ENCODE data around the gene SLC26A11. TPM values are rescaled to one million over a fixed set of nuclear protein-coding genes. Genes with fewer than 3 reads are reported as not detected.
A peak's percentile ranks its signal among the peaks of the same experiment; 100 is the strongest.
"Not testable (repeated sequence)": the region's sequence is repeated elsewhere in the genome, so short reads cannot be mapped to it uniquely, and the experiment has no call there.

The SLC26A11 gene
- total and polyA plus RNA-seq, 8 donors: 2.3 to 93.3 (median 7.9) TPM

DNA sequence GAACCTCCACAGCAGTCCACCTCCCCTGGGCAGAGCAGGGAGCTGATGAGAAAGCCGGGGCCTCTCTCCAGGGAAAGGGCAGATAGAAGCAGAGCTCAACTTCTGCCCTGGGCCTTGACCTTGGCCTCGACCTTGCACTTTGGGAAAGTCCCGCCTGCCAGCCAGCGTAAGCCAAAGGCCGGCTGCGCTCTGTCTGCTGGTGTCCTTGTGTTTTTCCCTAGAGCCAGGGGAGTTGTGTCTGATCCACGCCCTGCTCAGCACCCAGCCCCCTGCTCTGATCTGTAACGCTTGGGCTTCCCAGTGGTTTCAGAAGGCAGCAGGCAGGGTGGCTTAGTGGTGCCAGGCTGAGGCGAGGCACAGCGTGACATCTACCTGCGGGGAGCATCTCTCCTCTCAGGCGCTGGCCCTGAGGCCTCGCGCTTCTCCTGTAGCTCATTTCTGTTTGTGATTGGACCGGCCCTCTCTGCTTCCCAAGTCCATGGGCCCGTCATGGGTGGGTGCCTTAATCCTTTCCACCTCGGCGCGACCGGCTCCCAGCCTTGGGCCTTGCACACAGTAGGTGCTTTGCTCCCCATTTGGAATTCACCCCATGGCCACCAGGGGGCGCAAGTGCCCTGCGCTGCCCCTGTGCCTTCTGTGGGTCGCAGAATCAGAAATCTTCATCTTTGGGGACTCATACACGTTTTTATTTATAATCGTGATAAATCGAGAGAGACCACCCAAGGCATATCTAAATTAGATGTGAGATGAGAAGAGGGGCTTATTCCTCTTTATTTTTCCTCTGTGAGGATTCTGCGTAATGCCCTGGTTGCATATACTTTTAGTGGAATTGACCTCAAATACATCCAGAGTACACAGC is 24.3 kb upstream of the SLC26A11 start:
- Histone ChIP-seq H3K4me1 (no peaks in the 10 kb centered on the region), H3K9me3 (no peaks in the 10 kb centered on the region), H3K36me3 (no peaks in the 10 kb centered on the region), H3K27me3 (peaks cover 0 to 54% (median 0%) of the 10 kb centered on the region in 3 donors), H3K27ac (no peak overlapping the region), H3K4me3 (no peak overlapping the region)
- DNase-seq: peak in 1 of 2 donors; percentile 36
- no peak for TF ChIP-seq EP300 (IDR thresholded peaks at IDR 0.05)
- TF ChIP-seq CTCF (IDR thresholded peaks at IDR 0.05): peak in 5 of 7 experiments; percentile 57 to 86 (median 61)
- WGBS, 5 donors: 55 to 63% (median 60%) methylated on average over 22 to 27 of the region's 27 CpGs
- intact Hi-C loops (cut with DNase I; ENCODE audit: low total_unique reads): no loop called here

DNA sequence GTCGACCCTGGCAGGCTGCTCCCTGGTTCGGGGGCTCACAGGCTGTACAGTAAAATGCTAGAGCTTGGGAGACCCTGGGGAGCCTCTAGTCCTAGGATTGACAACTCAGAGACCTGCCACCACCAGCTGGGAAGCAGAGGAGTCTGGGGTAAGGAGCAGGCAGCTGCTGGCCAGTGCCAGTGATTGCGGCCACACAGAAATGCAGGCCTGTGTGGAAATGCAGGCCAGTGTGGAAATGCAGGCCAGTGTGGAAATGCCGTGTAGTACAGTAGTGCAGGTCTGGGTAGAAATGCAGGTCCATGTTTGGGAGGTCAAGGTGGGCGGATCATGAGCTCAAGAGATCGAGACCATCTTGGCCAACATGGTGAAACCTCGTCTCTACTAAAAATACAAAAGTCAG is 23.6 kb upstream of the SLC26A11 start:
- Histone ChIP-seq H3K36me3 (no peaks in the 10 kb centered on the region), H3K27me3 (peaks cover 0 to 50% (median 0%) of the 10 kb centered on the region in 3 donors), H3K4me1 (no peaks in the 10 kb centered on the region), H3K4me3 (no peak overlapping the region), H3K27ac (no peak overlapping the region), H3K9me3 (no peaks in the 10 kb centered on the region)
- no peak for TF ChIP-seq POLR2A (IDR thresholded peaks at IDR 0.05)
- 86 to 93% (median 90%) methylated on average over 5 to 7 of the region's 7 CpGs for WGBS, 5 donors
- DNase-seq: no peak
- intact Hi-C loops (cut with DNase I; ENCODE audit: low total_unique reads): no loop called here

GRCh38 chr17:80198144-80198661 is 22.0 kb upstream of the SLC26A11 start:
- Histone ChIP-seq H3K4me1 (no peaks in the 10 kb centered on the region), H3K27me3 (peaks cover 0 to 34% (median 0%) of the 10 kb centered on the region in 3 donors), H3K27ac (no peak overlapping the region), H3K9me3 (no peaks in the 10 kb centered on the region), H3K36me3 (no peaks in the 10 kb centered on the region), H3K4me3 (no peak overlapping the region)
- TF ChIP-seq CTCF (IDR thresholded peaks at IDR 0.05) (no peak), POLR2A (IDR thresholded peaks at IDR 0.05) (no peak), EP300 (IDR thresholded peaks at IDR 0.05) (no peak), POLR2AphosphoS5 (IDR thresholded peaks at IDR 0.05) (no peak)
- DNase-seq: no peak
- intact Hi-C loops (cut with DNase I; ENCODE audit: low total_unique reads): no loop called here
- 65 to 81% (median 69%) methylated on average over 18 to 27 of the region's 27 CpGs for WGBS, 5 donors

- H3K4me1 ChIP-seq; H3K36me3 ChIP-seq; H3K4me3 ChIP-seq; H3K9me3 ChIP-seq; H3K27ac ChIP-seq; DNase-seq; intact Hi-C loops (cut with DNase I; ENCODE audit: low total_unique reads): not testable (repeated sequence)
- peaks cover 0 to 23% (median 0%) of the 10 kb centered on the region in 3 donors for H3K27me3 ChIP-seq
- WGBS, 5 donors: 61 to 69% (median 65%) methylated on average over 6 of the region's 6 CpGs
These were observed 20.9 kb upstream of the SLC26A11 start for GRCh38 chr17:80199295-80199694.

DNA sequence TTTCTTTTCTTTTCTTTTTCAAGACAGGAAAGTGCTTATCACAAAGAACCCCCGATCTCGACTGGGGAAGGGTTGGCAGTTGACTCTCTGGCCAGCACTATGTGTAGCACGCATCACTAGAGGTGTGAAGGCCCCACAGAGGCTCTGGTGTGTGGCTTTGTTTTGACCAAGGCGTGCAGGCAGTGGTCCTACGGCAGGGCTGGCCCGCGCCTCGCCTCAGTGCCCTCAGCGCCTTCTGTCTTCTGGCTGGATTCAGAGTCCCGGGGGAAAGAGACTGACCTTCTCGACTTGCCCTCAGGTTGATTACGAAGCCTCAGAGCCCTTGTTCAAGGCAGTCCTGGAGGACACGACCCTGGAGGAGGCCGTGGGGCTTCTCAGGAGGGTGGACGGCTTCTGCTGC is 18.8 kb upstream of the SLC26A11 start:
- no peak for DNase-seq
- H3K4me1 ChIP-seq: no peaks in the 10 kb centered on the region
- no peaks in the 10 kb centered on the region for H3K9me3 ChIP-seq
- 79 to 88% (median 83%) methylated on average over 12 to 15 of the region's 15 CpGs for WGBS, 5 donors
- TF ChIP-seq POLR2AphosphoS5 (IDR thresholded peaks at IDR 0.05) (no peak), POLR2A (IDR thresholded peaks at IDR 0.05) (no peak), EP300 (IDR thresholded peaks at IDR 0.05) (no peak), CTCF (IDR thresholded peaks at IDR 0.05) (no peak)
- intact Hi-C loops (cut with DNase I; ENCODE audit: low total_unique reads): no loop called here
- H3K4me3 ChIP-seq: no peak overlapping the region
- peaks cover 0 to 7% (median 0%) of the 10 kb centered on the region in 3 donors for H3K27me3 ChIP-seq
- no peaks in the 10 kb centered on the region for H3K36me3 ChIP-seq
- H3K27ac ChIP-seq: no peak overlapping the region

All from stomach (tissue), 9 donors.